GM18909 (cell line): Measurements from ENCODE around the gene ANXA3.

Source experiments
- ATAC-seq: cut with Tn5 transposase; IDR thresholded peaks from one replicate; pipeline ENCODE4 v1.9.1; 2021; ENCODE audit warnings: mild to moderate bottlenecking; ENCODE audit not compliant: unreplicated experiment, poor library complexity

Gene ANXA3

DNA sequence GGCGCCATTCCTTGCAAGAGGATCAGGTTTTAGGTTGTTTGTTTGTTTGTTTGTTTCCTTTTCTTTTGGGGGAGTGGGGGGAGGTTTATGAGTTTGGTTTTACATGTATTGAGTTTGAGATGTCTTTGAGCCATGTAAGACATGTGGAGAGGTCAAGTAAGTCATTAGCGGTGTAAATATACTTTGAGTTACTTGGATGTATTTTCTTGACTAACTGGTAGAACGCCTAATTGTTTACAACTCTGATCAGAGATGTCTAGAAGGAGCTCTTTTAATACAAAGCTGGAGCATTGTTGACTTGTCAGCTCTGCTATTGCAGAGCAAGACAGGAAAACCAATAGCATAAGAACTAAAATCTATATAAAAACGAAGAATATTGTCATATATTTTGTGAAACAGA, 57.1 kb downstream of the ANXA3 start:
- no peak for ATAC-seq

DNA sequence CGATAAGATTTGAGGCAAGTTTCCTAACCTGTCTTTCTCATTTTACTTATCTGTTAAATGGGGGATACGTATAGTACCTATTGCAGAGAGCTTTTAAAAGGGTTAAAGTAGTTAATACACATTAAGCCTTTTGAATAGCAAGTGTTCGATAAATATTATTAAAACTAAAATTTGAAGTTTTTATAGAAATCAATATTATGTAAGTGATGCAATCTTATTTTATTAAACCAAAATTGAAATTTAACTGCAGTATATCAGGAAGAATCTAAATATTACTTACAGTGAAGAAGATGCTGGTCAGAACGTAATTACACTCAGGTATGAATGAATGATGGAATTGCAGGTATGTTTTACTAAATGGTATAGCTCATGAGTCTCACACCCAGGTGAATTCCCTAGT, 58.0 kb downstream of the ANXA3 start:
- no peak for ATAC-seq

DNA sequence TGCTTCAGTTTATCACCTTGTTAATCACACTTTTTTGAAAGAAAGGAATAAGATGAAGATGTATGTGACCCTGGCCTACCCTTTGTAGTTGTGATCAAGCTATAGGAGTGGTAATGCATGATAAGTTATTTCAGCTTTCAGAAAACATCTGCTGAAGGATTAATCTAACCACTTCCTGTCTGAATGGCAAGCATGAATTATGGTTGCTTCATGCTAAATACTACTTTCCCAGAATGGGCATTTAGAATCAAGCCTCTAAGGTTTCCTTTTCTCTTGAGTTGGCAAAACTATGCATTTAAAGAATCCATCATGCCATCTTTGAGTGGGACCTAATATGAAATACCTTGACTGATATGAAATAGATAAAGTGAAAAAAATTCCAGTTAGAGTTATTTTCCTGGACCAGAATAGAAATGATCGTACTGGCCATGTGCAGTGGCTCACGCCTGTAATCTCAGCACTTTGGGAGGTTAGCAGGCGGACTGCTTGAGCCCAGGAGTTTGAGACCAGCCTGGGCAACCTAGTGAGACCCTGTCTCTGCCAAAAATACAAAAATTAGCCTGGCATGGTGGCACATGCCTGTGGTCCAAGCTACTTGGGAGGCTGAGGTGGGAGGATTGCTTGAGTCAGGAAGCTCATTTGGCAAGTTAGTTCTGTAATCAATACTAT, 59.1 kb downstream of the ANXA3 start:
- peak; percentile 33 for ATAC-seq

DNA sequence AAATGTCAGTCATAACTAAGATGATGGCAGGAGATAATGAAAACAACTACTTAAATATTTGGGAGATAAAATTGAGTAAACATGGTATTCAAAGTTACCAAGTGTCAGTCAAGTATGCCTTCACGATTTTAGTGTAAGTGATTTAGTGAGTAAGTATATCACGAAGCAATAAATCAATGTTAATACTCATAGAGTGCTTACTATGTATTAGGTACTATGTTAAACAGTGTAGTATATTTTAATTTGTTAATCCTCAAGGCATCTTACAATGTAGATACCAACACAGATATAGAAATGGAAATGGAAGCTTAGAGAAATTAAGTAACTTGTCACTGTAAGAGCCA, 59.6 kb downstream of the ANXA3 start:
- ATAC-seq: no peak

DNA sequence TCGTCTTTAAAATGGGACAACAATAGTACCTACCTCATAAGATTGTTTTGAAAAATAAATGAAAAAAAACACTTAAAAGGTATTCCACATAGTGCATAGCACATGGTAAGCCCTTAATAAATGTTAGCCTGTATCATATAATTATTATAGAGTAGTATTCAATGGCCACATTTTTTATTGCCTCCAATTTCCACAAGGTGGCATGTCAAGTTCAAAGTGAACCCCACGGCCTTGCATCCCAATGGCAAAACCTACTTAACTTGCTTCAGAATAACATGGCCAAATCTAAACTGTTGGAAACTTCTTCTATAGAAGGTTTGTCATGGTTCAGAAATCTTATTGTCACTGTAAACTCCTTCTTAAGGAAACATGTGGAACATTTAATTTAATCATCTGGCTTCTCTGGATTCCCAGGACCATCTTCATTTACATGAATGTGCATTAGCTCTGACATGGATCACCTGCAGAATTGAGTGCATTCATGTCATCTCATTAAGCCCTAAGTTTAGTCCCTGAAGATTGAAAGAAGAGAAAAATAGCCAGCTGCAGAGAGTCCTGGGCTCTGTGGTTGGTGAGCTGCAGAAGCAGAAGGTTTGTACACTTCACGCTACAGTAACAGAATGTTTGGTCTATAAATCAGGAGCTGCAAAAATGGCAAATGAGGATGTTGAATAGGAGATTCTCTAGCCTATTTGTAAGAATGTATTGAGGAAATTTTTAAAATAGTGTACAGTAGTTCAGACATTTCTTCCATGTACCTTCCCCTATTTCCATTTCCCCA, 61.0 kb downstream of the ANXA3 start:
- ATAC-seq: no peak

DNA sequence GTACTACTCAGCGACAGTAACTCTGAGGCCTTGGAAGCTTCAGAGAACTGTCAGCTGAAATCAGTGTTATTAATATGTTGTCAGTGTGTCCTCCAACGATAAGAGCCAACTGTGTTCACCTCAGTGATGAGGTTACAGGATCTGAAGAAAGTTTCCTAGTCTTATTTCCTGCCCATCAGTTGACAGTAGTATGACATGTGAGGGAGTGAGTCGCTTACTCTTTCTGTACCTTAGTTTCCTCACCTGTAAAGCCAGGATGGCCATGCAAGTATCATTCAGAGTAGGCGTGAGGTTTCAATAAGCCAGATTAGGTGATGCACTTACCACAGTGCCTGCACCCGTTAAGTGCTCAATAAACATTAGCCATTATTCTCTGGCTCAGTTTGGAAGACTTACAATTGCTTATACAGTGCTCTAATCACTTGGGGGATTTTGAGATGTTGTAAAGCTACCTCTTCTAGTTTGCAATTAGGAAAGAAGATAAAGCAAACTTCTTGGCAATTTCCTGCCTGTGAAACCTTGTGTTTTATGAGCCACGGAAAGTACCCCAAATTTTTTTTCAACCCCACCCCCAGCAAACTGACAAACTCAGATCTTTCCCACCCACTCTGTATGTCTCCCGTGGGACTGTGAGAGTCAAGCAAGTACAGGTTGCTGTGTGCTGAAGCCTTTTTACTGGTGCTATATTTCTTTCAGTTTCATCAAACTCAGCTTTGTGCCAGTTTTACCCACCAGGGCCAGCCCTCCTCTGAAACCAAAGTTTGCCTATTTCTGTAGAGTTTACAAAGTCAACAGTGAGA, 62.2 kb downstream of the ANXA3 start:
- peak; percentile 84 for ATAC-seq

DNA sequence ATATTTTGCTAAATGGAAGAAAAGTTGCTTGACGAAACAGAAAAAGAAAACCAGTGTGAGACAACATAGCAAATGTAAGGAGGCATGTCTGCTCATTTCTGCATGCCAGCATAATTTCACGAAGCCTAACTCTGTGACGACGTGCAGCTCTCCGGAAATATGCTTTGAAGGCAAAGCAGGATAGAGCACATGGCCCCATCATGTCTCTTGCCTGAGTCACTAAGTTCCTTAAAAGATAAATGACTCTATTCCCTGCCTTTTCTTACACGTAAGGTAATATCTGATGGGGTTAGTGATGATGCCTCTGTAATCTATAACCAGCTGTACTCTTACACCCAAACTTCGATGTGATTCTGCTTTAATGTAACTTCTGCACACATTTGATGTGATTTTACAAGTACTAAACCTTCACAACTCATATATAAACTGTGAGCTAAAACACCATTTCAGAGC, 64.5 kb downstream of the ANXA3 start:
- no peak for ATAC-seq

DNA sequence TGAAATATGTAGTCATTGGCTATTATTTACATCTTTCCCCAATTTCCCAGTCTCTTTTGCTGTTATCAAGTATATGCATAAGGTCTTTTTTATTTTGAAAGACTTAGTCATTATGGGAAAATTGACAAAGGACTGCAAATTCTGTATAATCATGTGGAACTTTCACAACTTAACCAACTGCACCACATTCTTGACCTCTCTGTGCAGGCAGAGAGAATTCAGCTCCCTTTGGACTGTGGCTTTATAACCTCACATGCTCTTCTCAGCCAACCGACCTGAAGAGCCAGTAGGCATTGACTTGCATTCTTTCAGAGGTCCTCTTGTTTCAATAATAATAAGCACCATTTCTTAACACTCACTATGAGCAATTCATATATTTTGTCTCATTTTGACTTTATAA, 66.9 kb downstream of the ANXA3 start:
- no peak for ATAC-seq

DNA sequence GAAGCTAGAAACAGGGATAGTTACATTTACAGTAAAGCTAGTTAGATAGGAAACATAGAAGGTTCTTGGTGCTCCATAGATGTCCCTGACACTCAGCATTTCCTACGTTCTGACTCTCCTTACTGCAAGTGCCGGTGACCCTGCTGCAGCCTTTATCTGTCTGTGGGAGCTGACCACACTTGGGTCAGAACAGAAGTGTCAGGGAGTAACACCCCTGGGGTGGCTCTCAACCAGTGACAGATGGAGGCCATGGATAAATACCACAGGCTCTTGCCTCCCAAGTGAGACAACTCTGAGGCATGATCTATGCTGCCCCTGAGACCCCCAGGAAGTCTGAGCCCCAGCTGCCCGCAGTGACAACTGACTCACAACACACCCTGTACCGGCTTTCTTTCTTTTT, 69.8 kb downstream of the ANXA3 start:
- no peak for ATAC-seq

DNA sequence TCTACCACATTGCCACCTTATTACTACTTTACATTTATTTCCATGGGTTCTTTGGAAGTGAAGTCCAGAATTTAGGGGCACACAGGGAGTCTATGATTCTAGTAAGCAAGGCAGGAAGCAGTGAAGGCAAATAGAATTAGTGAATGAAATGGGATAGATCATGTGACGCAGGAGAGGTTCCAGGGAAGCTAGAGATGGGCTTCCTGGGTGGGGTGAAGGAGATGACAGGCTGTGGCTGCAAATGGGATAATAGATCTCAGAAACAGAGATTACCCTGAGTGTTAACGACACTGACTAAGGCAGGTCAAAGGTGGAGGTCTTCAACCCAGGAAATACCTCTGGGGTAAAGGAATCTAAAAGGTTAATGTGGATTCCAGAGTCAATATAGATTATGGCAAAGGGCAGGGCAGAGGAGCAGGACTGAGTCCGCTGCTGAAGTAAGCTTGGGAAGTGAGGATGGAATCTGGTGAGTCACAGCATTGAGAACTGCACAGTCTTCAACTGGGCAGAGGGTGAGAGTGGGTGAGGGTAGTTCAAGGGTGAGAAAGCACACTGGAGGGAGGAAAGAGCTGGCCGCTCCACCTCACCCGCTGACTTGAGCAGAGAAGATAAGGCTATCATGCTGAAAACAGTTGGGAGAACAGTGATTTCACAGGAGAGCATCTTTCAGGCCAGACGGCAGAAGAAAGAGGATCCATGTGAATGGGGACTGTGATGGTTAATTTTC, 70.8 kb downstream of the ANXA3 start:
- no peak for ATAC-seq

DNA sequence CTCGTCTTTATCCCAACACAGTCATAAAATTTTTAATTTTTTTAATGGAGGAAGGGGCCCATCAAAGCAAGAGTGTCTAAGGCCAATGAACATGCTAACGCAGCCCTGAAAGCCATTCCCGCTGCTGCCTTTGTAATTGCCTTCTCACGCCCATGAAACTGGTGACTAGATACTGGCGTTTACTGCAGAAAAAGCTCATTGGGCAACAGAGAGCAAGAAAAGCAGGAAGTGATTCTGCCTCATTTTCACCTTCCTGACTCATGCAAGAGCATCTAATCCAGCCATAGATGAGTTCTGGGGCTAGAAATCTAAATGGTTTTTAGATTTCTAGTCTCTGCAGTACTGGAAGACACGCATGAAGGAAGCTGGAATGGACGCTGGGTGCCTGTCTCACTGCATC, 72.5 kb downstream of the ANXA3 start:
- no peak for ATAC-seq

DNA sequence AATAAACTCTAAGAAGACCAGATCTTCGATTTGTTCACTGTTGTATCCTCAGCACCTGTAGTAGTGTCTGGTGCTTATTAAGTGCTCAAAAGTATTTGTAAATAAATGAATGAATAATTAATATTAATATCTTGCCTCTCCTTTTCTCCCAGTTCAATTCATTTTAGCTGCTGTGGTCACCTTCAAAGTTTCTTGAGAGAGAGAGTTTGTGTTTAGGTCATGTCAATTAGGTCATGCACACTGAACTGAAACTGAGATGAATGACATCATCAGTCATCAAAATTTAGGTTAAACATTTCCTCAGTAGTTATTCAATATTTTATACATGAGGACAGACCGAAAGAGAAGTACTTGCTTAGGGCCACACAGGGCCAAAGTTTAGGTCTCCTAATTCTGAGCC, 73.5 kb downstream of the ANXA3 start:
- peak; percentile 62 for ATAC-seq

DNA sequence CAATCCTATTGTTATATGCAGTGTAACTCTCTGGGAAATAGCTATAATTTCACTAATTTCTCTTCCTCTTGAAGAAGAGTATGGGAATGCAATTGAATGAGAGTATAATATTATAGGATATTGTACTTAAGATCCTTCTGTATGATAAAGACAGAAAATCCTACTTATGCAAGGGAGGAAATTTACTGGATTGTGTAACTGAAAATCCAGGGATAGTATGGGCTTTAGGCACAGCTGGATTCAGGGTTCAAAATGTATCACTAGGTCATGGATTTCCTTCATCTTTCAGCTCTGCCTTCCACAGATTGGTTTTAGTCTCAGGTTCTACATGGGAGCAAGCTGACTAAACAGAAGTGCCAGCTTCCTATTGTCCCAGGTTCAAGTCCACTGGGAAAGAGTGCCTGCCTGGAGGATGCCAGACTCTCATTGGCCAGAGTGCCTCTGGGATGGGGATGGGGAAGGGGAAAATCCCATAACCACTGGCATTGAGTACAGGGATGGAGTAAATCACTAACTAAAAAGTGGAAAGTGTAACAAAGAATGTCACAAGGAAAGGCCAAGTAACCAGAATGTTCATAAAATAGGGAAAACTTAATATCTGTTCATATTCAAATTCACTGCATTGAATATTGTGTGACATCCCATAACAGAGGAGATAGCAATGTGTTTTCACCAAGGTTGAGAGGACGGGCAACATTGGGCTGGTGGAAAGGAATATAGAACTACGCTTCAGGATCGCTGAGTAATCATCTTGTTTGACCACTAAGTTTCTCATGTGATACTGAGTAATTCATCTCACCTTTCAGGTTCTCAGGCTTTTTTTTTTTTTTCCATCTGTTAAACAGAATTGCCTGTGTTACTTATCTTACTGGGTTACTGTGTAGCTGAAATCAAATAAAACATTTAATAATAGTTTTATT, 75.7 kb downstream of the ANXA3 start:
- ATAC-seq: peak; percentile 36

DNA sequence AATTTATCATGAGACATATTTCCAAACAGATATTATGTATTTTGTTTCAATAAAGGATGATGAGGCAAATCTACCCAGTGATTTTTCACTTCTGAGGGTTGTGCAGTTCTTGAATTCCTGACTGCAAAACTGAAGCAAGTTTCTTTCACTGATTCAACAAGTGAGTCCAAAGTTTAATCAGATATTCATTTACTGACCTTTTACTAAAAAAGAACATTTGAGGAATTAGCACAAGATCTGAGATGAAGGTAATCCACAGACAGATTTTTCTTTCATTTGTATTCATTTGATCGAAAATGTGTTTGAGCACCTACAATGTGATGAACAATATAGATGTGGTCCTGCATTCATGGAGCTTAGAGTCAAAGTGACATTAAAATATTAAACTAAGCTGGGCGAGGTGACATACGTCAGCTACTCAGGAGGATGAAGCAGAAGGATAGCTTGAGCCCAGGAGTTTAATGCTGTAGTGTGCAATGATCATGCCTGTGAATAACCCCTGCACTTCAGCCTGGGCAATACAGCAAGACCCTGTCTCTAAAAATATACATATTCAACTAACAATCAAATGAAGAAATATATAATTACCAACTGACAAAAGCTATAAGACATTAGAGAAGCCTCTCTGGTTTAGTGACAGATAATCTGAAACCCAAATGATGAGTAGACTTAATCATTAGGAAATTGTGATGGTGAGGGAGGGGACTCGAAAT, 76.6 kb downstream of the ANXA3 start:
- no peak for ATAC-seq

DNA sequence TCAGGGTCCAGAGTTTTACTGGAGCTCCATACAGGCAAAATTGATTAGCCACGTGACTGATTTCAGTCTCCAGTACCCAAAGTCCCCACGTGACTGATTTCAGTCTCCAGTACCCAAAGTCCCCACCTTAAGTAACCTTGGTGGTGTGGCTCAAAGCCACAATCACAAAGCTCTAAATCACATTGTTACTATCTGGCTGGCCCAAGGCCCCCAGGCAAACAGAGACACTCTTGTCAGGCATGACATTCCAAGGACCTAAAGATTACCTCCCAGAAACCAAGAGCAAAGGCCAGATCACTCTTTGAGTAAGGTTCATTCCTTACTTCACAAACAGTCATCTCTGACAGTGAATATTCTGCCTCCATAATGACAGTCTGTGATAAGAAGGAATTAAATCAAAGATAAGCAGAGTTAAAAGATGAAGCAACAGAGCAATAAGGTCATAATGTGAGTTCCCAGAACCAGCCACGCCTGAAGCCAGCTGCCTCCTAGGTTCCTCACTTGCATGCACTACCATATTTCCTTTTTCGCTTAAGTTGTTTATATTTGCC, 78.5 kb downstream of the ANXA3 start:
- ATAC-seq: no peak

DNA sequence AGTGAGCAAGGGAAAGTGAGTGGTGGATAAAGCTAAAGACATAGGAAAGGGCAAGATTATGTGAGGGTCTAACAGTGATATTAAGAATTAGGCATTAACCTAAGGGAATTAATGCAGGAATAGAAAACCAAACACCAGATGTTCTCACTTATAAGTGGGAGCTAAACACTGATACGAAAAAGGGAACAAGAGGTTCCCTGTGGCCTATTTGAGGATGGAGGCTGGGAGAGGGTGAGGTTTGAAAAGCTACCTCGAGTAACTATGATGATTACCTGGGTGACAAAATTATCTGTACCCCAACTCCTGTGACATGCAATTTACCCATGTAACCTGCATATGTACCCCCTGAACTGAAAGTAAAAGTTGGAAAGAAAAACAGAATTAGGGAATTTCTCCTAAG, 79.0 kb downstream of the ANXA3 start:
- no peak for ATAC-seq

DNA sequence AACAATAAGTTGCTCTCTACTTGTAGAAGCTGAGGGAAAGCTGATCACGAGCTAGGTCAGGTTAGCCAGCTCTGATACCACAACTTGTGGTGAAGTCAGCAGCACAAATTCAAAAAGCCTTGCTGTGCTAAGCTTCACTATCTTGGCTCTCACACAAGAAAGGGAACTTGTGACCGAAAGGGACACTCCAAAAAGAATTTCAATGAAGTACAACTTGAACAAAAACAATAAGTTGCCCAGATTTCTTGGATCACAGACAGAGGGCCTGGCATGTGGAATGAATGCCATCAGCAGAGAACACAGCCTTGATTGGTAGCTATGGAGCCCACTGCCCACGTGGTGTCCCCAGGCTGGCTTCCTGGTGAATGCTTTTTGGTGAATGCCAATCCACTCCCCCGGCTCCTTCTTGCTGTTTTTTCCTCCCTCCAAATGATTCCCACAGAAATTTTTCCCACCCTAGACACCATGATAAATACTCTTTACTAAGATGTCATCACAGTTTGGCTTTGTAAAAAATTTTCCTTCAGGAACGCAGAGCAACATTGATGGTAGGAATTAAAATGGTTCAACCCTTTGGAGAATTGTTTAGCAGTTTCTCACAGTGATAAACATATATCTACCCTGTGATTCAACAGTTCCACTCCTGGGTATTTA, 82.6 kb downstream of the ANXA3 start:
- ATAC-seq: no peak
